NCI-H2196 (cell line): Measurements from ENCODE around the gene RANBP17.
A peak's percentile ranks its signal among the peaks of the same experiment; 100 is the strongest.
"Not testable (repeated sequence)": the region's sequence is repeated elsewhere in the genome, so short reads cannot be mapped to it uniquely, and the experiment has no call there.

Source experiments
- DNase-seq: peaks from one replicate; lab custom pipeline; 2025; ENCODE audit not compliant: unreplicated experiment; lab: John Stamatoyannopoulos, UW

The RANBP17 gene

DNA sequence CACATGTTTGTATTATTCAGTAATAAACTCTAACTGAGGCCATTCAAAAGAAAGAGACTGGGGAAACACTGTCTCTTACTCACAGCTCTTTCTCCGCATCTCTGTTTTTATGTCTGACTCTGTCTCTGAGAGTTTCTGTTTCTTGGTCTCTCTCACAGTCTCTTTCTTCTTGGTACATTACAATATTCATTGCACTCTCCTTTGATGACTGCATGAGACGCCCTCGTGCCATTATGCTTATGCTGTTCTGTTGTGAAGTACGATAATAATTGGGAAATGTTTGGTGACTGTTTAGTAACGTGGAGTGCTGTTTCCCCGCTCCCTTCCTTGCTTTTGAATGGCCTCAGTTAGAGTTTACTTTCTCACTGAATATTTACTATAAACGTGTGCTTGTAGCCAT, 421.9 kb downstream of the RANBP17 start:
- no peak for DNase-seq

DNA sequence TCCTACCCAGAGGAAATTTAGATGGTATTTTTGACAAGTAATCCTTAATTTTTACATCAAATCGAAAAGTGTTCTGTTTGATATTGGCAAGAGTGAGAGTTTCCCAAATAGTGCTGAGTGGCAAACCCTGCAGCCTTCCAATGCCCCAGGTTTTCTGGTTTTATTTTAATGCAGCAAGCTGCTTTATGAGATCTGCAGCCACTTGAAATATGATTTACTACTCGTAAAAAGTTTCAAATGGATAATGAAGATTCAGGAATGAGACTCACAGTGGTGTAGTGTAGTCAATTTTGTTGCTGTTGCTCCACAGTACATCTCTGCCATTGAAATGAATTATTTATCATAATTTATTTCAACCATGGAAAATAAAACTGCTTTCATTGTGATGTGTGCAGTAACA, 423.6 kb downstream of the RANBP17 start:
- no peak for DNase-seq

DNA sequence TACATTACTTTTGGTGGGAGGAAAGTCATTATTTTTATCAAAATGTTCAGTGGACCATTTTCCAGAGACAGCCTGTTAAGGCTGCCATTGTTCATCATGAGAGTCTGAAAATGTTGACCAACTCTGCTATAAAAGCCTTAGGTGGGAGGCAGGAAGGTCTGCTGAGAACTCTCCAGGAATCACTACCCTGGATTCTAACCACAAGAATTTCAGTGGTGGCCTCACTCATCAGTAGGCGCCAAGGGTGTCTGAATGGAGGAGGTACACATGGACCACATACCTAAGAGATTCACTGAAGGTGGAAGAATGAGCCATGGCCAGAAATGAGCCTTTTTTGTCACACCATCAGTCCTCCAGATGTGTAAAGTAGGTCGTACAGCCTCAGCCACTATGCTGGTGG, 426.2 kb downstream of the RANBP17 start:
- no peak for DNase-seq

DNA sequence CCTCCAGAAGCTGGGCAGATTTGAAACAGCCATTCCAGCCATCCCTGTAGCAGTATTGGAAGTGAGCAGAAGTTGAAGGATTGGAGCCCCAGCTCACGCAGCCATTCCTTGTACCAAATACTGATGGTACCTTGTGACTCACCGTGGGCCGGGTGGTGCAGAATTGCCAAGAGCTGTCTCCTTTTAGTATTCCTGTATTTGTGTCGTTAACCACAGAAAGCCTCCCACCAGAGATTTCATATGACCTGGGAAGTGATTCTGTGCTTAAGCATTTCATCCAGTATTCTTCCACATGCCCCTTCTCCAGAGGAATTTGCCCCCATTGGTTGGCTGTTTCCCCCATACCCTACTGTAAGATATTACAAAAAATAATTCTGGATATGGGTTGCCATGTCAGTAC, 429.6 kb downstream of the RANBP17 start:
- no peak for DNase-seq

DNA sequence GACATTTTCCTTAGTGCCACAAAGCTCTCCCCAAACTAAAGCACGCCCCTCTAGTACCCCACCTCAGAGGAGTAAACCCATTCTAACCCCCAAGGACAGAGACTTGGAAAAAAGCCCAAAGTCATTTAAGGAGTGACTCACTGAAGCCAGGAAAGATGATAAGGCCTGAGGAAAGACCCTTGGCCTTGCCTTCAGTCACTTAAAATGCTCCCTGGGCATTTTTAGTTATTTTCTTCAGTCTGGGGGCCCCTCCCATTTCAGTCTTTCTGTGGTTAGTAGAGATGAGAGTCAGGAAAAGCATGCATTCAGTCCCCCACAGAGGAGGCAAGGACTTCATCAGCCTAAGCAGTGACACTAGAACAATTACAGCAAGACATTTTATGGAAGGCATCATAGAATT, 433.5 kb downstream of the RANBP17 start:
- no peak for DNase-seq

DNA sequence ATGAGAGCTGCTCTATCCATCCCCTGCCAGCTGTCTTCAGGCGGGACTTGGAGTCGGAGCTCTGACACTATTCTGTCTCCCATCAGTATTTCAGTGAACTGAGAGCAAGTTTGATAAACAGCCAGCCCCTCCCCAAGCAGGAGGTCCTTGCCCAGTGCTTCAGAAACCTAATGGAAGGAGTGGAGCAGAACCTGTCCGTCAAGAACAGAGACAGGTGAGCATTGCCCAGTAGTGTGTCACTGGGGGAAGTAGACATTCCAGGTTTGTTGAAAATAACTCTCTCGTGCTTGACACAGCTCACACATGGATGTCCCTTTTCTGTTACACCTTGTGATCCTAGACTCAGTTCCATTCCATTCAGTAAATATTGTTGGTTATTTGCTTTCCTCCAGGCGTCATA, 434.0 kb downstream of the RANBP17 start:
- no peak for DNase-seq

DNA sequence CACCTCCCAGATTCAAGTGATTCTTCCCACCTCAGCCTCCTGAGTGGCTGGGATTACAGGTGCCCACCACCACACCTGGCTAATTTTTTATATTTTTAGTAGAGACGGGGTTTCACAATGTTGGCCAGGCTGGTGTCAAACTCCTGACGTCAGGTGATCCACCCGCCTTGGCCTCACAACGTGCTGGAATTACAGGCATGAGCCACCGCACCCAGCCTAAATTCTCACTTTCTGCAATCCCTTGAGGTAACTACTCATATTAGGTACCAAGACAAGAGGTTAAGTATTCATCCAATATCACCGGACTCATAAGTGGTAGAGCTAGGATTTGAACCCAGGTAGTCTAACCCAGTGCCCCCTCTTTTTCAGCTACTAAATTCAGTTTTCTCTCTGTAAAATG, 436.1 kb downstream of the RANBP17 start:
- DNase-seq = not testable (repeated sequence)

DNA sequence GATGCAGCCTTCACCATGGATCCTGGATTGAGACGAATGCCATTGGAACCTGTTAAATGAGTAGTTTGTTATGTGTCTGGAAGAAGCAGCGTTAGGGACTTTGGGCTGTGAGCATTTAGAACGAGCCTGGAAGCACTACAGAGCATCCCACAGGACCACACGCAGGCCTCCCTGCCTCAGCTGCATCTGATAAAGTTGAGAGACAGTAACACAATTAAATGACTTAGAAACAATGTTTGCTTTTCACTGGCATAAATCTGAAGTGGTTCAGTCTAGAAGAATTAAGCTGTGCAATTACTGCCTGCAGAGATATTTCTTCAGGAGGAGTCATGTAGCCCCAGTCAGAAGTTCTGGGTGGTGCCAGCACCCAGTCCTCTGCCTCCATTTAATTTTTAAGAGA, 437.4 kb downstream of the RANBP17 start:
- DNase-seq = no peak

DNA sequence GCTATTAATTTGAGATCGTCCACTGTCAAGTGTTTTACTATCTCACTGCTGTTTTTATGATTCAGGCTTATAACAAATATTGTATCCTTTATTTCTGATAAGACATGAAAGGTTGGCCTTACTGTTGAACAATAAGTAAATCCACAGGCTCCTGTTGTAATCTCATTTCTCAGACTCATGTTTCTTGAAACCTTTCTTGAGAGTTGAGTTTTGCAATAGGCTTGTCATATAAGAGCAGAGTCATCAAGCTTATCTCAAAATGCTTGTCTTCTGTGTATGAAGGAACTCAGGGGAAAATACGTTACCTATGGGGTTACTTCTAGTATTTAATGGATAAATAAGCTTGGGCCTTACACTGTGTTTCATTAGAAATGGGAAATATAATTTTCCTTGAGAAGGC, 438.0 kb downstream of the RANBP17 start:
- no peak for DNase-seq

DNA sequence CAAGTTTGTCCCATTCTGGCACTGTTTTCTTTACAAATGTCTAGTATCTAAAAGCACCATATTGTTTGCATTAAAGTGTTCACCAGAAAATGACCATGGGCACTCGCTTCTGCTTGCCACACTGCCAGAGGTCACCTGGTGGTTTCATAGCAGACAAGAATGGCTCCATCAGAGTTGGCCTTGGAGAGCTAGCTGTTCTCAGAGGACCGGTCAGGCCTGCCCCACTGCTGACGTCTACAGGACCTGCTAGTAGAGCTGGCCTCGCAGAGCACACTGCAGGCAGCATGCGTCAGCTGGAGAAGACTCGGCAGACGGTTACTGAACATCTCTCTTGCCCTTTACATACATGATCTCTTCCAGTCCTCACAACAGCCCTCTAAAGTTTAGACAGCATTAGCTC, 438.5 kb downstream of the RANBP17 start:
- no peak for DNase-seq

DNA sequence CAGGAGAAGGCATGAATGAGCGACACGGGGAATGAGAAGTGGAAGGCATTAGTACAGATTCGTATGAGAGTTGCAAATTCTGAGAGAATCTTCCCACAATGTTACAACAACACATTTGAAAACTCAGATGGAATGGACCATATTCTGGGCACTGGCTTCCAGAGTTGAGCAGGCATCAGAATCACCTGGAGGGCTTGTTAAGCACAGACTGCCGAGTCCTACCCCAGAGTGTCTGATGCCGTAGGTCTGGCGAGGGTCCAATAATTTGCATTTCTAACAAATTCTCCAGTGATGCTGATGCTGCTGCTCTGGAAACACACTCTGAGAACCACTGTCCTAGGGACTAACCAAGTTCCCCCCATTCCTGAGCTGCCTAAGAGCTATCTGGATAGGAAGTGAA, 444.3 kb downstream of the RANBP17 start:
- no peak for DNase-seq

DNA sequence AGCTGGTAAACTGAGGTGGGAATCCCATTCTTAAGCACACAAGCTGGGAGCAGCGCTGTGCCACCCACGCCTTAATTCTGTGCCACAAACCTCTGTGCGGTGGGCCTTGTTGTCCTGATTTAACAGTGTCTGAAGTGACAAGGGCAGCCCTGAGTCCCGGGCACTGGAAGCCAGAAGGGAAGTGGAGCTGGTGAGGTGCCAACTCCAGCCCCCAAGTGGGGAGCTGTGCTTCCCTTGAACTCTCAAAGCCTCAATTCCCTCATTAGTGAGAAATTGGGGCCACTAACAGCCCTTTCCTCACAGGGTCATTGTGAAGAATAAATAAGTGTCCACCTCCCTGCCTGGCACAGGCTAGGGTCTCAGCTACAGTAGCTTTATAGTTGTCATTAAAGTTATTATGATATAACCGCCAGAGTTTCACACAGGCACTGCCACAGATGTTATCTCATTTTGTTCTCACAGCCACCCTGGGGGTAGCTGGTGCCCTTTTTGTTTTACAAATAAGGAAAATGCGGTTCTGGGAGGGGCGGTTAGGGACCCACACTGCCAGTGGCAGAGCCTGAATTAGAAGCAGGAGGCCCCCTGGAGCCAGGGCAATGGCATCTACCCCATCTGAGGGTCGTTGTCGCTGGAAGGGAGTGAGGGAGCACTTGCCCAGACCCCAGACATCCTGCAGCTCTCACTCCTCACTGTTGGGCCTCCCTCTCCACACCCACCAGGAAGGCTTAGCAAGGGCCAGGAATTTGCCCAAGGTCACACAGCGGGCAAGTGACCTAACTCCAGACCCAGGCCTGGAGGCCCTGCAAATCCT, 445.2 kb downstream of the RANBP17 start:
- DNase-seq = no peak

DNA sequence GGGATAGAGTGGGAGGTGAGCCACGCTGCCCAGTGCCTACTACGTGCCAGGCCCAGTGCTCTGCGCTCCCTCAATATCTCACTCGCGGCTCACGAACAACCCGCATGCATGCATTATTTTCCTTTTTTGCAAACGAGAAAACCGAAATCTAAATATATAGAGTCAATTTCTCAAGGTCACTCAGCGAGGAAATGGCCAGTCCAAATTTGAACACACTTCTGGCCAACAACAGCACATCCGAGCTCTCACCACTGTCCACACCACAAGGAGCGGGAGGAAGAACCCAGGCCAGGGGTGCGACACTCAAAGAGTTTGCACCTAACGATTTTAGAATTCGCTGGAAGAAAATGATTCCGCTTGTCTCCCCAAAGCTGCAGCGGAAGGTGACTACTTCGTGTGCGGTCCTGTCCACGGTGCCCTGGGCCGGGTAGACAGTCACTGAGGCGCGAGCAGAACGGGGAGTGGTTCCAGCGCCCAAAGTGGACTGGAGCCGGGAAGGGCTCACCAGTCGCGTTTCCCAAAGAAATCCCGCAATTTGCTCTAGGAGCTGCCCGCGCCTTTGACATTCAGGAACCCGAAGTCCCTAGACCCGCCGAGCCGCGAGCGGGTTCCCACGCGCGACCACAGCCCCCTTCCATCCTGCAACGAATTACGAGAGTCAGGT, 446.1 kb downstream of the RANBP17 start:
- no peak for DNase-seq

DNA sequence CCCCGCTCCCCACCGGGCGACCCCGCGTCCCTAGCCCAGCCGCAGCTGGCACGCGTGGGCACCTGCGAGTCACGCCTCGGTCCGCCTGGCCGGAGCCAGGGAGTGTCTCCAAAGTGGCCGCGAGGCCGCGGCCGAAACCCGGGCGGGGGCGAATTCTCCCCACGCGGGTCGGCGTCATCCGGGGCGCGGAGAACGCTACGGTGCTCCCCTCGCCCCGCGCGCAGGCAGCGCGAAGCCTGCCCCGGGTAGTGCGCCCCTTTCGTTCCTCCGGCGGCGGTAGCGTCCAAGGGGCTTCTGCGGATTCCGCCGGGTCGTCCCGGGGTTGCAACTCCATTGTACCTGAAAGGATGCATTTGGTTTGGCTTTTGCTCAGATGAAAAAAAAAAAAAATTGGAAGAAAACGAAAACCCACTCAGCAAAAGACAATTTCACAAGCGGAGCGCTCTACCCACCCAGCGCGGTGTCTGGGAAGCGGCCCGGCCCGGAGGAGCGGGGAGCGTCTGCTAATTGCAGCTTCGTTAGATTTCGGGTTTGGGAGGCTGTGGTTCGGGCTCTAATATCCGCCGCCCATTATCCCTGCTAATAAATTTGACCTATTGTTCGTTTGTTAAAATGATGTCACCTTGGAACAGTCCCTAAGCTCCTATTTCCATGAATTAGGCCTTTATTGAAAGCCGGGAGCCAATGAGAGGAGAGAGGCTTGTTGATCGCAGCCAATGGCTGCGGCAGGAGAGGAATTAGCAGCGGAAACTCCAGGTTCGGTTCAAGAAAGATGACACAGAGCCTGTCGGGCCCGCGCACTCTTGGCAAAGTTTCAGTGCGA, 446.8 kb downstream of the RANBP17 start, which contains the start of gene TLX3:
TLX3 (plus strand) TSS at position 796 of the 823 bp plus-strand sequence. CDS start 118 bp downstream, outside the sequence.
- no peak for DNase-seq

DNA sequence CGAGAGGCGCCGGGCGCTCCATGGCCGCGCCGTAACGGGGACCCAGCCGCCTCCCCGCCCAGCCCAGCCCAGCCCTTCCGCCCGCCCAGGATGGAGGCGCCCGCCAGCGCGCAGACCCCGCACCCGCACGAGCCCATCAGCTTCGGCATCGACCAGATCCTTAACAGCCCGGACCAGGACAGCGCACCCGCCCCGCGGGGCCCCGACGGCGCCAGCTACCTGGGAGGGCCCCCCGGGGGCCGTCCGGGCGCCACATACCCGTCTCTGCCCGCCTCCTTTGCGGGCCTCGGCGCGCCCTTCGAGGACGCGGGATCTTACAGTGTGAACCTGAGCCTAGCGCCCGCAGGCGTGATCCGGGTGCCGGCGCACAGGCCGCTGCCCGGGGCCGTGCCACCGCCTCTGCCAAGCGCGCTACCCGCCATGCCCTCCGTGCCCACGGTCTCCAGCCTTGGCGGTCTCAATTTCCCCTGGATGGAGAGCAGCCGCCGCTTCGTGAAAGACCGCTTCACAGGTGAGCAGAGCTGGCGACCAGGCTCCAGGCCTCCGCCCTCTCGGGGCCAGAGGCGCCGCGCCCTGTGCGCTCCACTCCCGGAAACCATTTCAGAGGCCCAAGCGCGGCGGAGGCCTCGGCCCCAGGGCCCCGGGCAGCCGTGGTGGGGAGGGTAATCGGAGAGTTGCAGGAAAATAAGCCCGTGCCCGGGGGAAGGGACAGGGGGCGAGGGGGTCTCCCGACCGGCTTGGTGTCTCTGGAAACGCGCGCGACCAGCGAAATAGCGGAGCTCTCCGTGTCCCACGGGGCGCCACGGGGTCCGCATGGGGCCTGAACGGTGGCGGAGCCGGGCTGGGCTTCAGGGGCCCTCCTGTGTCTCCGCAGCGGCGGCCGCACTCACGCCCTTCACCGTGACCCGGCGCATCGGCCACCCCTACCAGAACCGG, 447.7 kb downstream of the RANBP17 start:
- no peak for DNase-seq

DNA sequence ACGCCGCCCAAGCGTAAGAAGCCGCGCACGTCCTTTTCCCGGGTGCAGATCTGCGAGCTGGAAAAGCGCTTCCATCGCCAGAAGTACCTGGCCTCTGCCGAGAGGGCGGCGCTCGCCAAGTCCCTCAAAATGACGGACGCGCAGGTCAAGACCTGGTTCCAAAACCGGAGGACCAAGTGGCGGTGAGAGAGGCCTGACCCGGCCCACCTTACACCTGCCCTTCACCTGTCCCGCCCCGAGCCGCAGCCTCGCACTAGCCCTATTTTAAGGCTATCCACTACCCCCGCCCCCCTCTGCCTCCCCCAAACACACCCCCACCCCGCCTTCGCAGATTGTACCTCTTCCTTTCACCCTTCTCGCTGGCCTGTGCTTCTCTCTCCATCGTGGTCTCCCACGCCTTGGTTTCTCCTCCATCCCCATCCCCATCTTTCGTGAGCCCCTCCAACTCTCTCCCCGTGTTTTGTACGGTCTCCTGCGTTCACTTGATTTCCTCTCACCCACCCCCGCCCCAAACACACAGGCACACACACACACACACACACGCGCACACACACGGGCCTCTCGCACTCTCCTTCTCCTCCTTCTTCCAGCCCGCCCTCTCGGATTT, 448.5 kb downstream of the RANBP17 start:
- DNase-seq = no peak

DNA sequence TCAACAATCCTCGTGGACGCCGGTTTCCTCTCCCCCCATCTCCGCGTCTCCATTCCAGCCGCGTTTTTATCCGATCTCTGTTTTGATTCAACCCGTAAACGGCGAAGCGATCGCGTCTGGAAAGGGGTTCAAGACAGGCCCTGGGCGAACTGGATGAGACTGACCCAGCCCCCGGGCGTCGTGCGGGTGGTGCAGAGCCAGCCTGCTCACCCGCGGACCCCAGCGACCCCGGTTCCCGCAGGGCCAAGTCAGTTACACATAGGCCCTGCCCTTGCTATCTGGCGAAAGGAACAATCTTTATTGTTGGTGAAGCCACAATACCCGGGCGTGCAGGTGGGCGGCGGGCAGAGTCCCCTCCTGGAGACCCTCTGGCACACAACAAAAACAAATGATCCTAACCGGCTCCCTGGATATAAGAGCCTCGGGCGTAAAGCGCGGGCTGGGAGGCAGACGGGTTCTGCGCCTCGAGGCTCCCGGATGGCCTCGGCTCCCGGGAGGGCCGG, 449.1 kb downstream of the RANBP17 start:
- DNase-seq = no peak

DNA sequence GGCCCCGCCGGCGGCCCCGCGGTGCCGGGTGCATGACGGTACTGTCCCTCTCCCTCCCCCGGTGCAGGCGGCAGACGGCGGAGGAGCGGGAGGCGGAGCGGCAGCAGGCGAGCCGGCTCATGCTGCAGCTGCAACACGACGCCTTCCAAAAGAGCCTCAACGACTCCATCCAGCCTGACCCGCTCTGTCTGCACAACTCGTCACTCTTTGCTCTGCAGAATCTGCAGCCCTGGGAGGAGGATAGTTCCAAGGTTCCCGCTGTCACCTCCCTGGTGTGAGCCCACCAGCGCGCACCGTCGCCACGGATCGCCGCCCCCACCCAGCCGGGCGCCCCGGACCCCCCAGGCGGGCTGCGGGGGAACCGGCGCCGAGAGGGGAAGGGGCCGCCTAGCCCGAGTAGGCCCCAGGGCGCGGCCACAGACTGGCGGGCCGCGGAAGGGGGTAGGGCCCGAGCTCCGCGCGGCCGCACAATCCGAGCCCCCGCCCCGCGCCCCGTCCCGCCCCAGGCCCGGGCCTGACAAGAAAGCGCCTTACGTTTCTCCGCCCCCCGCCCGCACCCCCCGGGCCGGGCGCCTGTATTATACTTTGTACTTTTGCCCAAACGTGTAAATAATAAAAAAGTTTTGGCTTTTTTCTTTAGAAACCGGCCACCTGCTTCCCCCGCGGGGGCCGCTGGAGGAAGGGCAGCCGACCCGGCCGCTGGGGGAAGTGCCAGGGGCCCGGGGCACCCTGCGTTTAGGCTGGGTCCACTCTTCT, 449.7 kb downstream of the RANBP17 start:
- peak; percentile 23 for DNase-seq
